Neuronal stem cell (in vitro differentiated cells): ENCODE data around the gene TMEM130.
A peak's percentile ranks its signal among the peaks of the same experiment; 100 is the strongest.

Experiments used
- DNase-seq: peaks from one replicate; pipeline ENCODE4 v3.0.0-alpha.2; 2013; ENCODE audit warnings: low spot score
- H2AFZ ChIP-seq: one replicate; pipeline ENCODE4 v1.6.1; 2013; ENCODE audit warnings: mild to moderate bottlenecking, low read length, inconsistent platforms
- H2AK5ac ChIP-seq: 2 replicates; pipeline ENCODE4 v1.6.1; 2013; ENCODE audit warnings: low read depth, mild to moderate bottlenecking, inconsistent platforms, low read length, moderate library complexity, mixed read lengths
- H2BK120ac ChIP-seq: 2 replicates; pipeline ENCODE4 v1.6.1; 2013; ENCODE audit warnings: low read depth, mild to moderate bottlenecking, inconsistent platforms, low read length, moderate library complexity, mixed read lengths
- H2BK12ac ChIP-seq: one replicate; pipeline ENCODE4 v1.6.1; 2013; ENCODE audit warnings: low read length, inconsistent platforms
- H2BK15ac ChIP-seq: 2 replicates; pipeline ENCODE4 v1.6.1; 2013; ENCODE audit warnings: mild to moderate bottlenecking, low read length, inconsistent platforms, mixed read lengths
- H2BK5ac ChIP-seq: one replicate; pipeline ENCODE4 v1.6.1; 2013; ENCODE audit warnings: inconsistent platforms, mild to moderate bottlenecking, low read length, moderate library complexity
- H3K14ac ChIP-seq: one replicate; pipeline ENCODE4 v1.6.1; 2013; ENCODE audit warnings: low read length, inconsistent platforms
- H3K18ac ChIP-seq: 2 replicates; pipeline ENCODE4 v1.6.1; 2013; ENCODE audit warnings: low read length, inconsistent platforms
- H3K23ac ChIP-seq: 2 replicates; pipeline ENCODE4 v1.6.1; 2013; ENCODE audit warnings: low read depth, mild to moderate bottlenecking, mixed read lengths, low read length, inconsistent platforms; ENCODE audit not compliant: poor library complexity
- H3K27ac ChIP-seq: replicated peaks from 3 replicates; pipeline ENCODE4 v1.5.1; 2013; ENCODE audit warnings: low read length, inconsistent platforms
- H3K27me3 ChIP-seq, 3 experiments: 2 replicates each; pipeline ENCODE4 v1.6.1; 2013; ENCODE audit warnings: low read length in 3 of 3, mild to moderate bottlenecking in 2 of 3, inconsistent platforms in 1 of 3, low read depth in 1 of 3, mixed read lengths in 1 of 3, moderate library complexity in 1 of 3; ENCODE audit not compliant: control insufficient read depth in 3 of 3, insufficient read depth in 3 of 3
- H3K36me3 ChIP-seq, 2 donors: replicated peaks in 1 of 2; 2 replicates each; pipeline ENCODE4 v1.6.1; 2013; ENCODE audit warnings: low read length in 2 of 2; ENCODE audit not compliant: control insufficient read depth in 2 of 2, insufficient read depth in 2 of 2
- H3K4ac ChIP-seq: 2 replicates; pipeline ENCODE4 v1.6.1; 2013; ENCODE audit warnings: inconsistent platforms, mild to moderate bottlenecking, low read length, moderate library complexity
- H3K4me1 ChIP-seq, 2 donors: 1 replicate in 1 of 2; 2 replicates in 1 of 2; pipeline ENCODE4 v1.6.1; 2013; ENCODE audit warnings: low read length in 2 of 2, low read depth in 1 of 2; ENCODE audit not compliant: control insufficient read depth in 2 of 2, insufficient read depth in 1 of 2
- H3K4me2 ChIP-seq: one replicate; pipeline ENCODE4 v1.6.1; 2013; ENCODE audit warnings: mild to moderate bottlenecking, low read length, inconsistent platforms; ENCODE audit not compliant: insufficient read depth, poor library complexity, severe bottlenecking
- H3K4me3 ChIP-seq, 2 donors: 2 replicates each; pipeline ENCODE4 v1.5.1; 2013; ENCODE audit warnings: low read length in 2 of 2, mild to moderate bottlenecking in 2 of 2, inconsistent platforms in 1 of 2, moderate library complexity in 1 of 2
- H3K79me1 ChIP-seq: one replicate; pipeline ENCODE4 v1.6.1; 2013; ENCODE audit warnings: low read depth, mild to moderate bottlenecking, inconsistent platforms, low read length, moderate library complexity
- H3K9ac ChIP-seq: one replicate; pipeline ENCODE4 v1.6.1; 2013; ENCODE audit warnings: mild to moderate bottlenecking, low read depth, low read length, inconsistent platforms; ENCODE audit not compliant: poor library complexity
- H3K9me3 ChIP-seq, 2 donors: replicated peaks in 1 of 2; 2 replicates each; pipeline versions ENCODE3 to v1.6.1; 2013; ENCODE audit warnings: low read length in 2 of 2, mild to moderate bottlenecking in 2 of 2, inconsistent platforms in 1 of 2, low read depth in 1 of 2, mixed read lengths in 1 of 2, moderate library complexity in 1 of 2; ENCODE audit not compliant: control insufficient read depth in 2 of 2, insufficient read depth in 1 of 2
- H4K8ac ChIP-seq: one replicate; pipeline ENCODE4 v1.6.1; 2013; ENCODE audit warnings: low read depth, mild to moderate bottlenecking, inconsistent platforms, low read length, moderate library complexity
- H4K91ac ChIP-seq: one replicate; pipeline ENCODE4 v1.6.1; 2013; ENCODE audit warnings: low read length, low read depth, mild to moderate bottlenecking, inconsistent platforms; ENCODE audit not compliant: poor library complexity
- WGBS, 2 donors: extraction: QIAGEN DNeasy Blood & Tissue Kit; methylation state at CpG; one replicate each; pipeline ENCODE4 v1.1.7; 2013; ENCODE audit warnings: missing lambda C conversion rate in 2 of 2, mixed read lengths in 1 of 2; ENCODE audit not compliant: insufficient read length in 2 of 2, insufficient replicate concordance in 1 of 2; ENCODE audit errors: extremely low coverage in 2 of 2; 5-methylcytosine and 5-hydroxymethylcytosine counted together

Gene TMEM130

GRCh38 chr7:98827258-98827657 is 42.6 kb downstream of the TMEM130 start:
- Histone ChIP-seq H3K23ac (no peak overlapping the region), H2AK5ac (no peak overlapping the region), H2BK12ac (no peak overlapping the region), H2BK120ac (no peak overlapping the region), H3K9me3 (no peaks in the 10 kb centered on the region), H3K27ac (no peak overlapping the region), H3K4ac (no peak overlapping the region), H3K18ac (peak overlapping the region; percentile 53), H3K9ac (peak overlapping the region; percentile 3), H4K91ac (no peak overlapping the region), H3K4me2 (no peak overlapping the region), H3K14ac (no peak overlapping the region), H3K27me3 (no peaks in the 10 kb centered on the region), H3K4me3 (no peak overlapping the region), H3K36me3 (no peaks in the 10 kb centered on the region), H2BK5ac (no peak overlapping the region), H4K8ac (no peak overlapping the region), H3K79me1 (no peaks in the 10 kb centered on the region), H2BK15ac (peak overlapping the region; percentile 74), H3K4me1 (no peaks in the 10 kb centered on the region), H2AFZ (no peak overlapping the region)
- WGBS, 2 donors: no CpG with 5 or more reads among the region's 3 CpGs
- no peak for DNase-seq

- no peak overlapping the region for H3K9ac ChIP-seq
- no peak overlapping the region for H2BK120ac ChIP-seq
- no peak overlapping the region for H3K4me2 ChIP-seq
- no peaks in the 10 kb centered on the region for H3K79me1 ChIP-seq
- no peak overlapping the region for H4K8ac ChIP-seq
- no CpG with 5 or more reads among the region's 13 CpGs for whole genome bisulfite sequencing, 2 donors
- no peak overlapping the region for H2BK5ac ChIP-seq
- H3K36me3 ChIP-seq: no peaks in the 10 kb centered on the region
- H3K23ac ChIP-seq: no peak overlapping the region
- H2AFZ ChIP-seq: peak overlapping the region; percentile 35
- H4K91ac ChIP-seq: no peak overlapping the region
- no peaks in the 10 kb centered on the region for H3K9me3 ChIP-seq
- peak overlapping the region; percentile 74 for H2BK15ac ChIP-seq
- no peaks in the 10 kb centered on the region for H3K27me3 ChIP-seq
- H3K27ac ChIP-seq: no peak overlapping the region
- H3K18ac ChIP-seq: peak overlapping the region; percentile 31
- H3K4me3 ChIP-seq: no peak overlapping the region
- DNase-seq: no peak
- H3K4ac ChIP-seq: no peak overlapping the region
- no peaks in the 10 kb centered on the region for H3K4me1 ChIP-seq
- H2AK5ac ChIP-seq: no peak overlapping the region
- H3K14ac ChIP-seq: no peak overlapping the region
- no peak overlapping the region for H2BK12ac ChIP-seq
These were observed 43.0 kb downstream of the TMEM130 start for GRCh38 chr7:98826811-98827231.

GRCh38 chr7:98826387-98826786 is 43.4 kb downstream of the TMEM130 start:
- no CpG with 5 or more reads among the region's 20 CpGs for WGBS, 2 donors
- Histone ChIP-seq H3K9me3 (no peaks in the 10 kb centered on the region), H4K8ac (no peak overlapping the region), H3K4me2 (no peak overlapping the region), H3K4me3 (no peak overlapping the region), H2BK12ac (no peak overlapping the region), H3K9ac (peak overlapping the region; percentile 17), H2BK15ac (peak overlapping the region; percentile 74), H3K4ac (no peak overlapping the region), H3K79me1 (no peaks in the 10 kb centered on the region), H2AFZ (no peak overlapping the region), H3K27me3 (no peaks in the 10 kb centered on the region), H3K27ac (no peak overlapping the region), H3K14ac (no peak overlapping the region), H3K23ac (no peak overlapping the region), H3K36me3 (no peaks in the 10 kb centered on the region), H3K18ac (peak overlapping the region; percentile 31), H2BK5ac (no peak overlapping the region), H2AK5ac (no peak overlapping the region), H4K91ac (no peak overlapping the region), H3K4me1 (no peaks in the 10 kb centered on the region), H2BK120ac (no peak overlapping the region)
- no peak for DNase-seq

- Histone ChIP-seq H3K18ac (peak overlapping the region; percentile 19), H2BK120ac (no peak overlapping the region), H3K4me2 (no peak overlapping the region), H4K91ac (no peak overlapping the region), H2AK5ac (no peak overlapping the region), H3K79me1 (no peaks in the 10 kb centered on the region), H4K8ac (no peak overlapping the region), H3K4ac (no peak overlapping the region), H3K14ac (no peak overlapping the region), H3K4me1 (peaks cover 0 to 1% of the 10 kb centered on the region in 2 donors), H3K9ac (no peak overlapping the region), H2BK12ac (no peak overlapping the region), H2AFZ (no peak overlapping the region), H2BK15ac (no peak overlapping the region), H3K23ac (no peak overlapping the region), H3K27ac (no peak overlapping the region), H3K4me3 (no peak overlapping the region), H2BK5ac (no peak overlapping the region), H3K27me3 (no peaks in the 10 kb centered on the region), H3K9me3 (no peaks in the 10 kb centered on the region), H3K36me3 (no peaks in the 10 kb centered on the region)
- WGBS, 2 donors: no CpG with 5 or more reads among the region's 4 CpGs
- no peak for DNase-seq
These were observed 46.6 kb downstream of the TMEM130 start for GRCh38 chr7:98823226-98823625.
